Fibroblast of skin of left quadriceps (primary cell): Measurements from ENCODE around the gene CAMK2G.
"Not testable (repeated sequence)": the region's sequence is repeated elsewhere in the genome, so short reads cannot be mapped to it uniquely, and the experiment has no call there.

Experiments
- DNase-seq, 2 experiments: peaks; one replicate each; pipeline ENCODE4 v3.0.0-alpha.2; 2013; ENCODE audit warnings: low read depth in 2 of 2

Gene CAMK2G

GRCh38 chr10:73840056-73840402 is 34.3 kb downstream of the CAMK2G start:
- no peak for DNase-seq

DNA sequence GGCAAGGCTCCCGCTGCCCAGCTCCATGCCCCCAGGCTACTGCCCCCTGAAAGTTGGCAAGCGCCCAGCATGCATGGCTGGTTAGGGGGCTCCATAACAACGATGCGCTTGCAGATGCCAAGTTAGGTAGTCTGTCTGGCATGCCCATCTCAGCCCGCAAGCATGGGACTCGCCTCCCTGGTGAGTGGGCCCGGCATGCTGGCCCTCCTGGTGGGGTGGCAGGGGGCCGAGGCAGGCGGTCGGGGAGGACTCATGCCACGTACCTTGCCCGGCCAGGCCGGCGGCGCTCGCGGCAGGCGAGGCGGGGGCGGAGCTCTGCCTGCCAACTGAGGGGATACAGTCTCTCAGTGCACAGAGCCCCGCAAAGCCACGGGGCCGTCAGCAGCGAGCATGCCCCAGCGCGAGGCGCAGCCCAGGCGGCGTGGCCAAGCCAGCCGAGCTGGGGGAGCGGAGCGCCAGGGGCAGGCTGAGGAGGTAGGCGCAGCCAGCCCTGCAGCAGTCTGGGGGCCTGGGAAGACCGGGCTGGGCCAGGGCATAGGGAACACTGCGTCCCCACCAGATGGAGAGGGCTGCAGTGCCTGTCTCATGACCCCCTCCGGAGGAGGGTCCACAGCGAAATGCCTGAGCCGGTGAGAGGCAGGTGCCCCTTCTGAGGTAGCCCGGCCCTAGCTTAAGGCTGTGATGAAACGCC is 34.9 kb downstream of the CAMK2G start:
- no peak for DNase-seq

- no peak for DNase-seq
Observed at GRCh38 chr10:73838827-73839226, 35.5 kb downstream of the CAMK2G start.

DNA sequence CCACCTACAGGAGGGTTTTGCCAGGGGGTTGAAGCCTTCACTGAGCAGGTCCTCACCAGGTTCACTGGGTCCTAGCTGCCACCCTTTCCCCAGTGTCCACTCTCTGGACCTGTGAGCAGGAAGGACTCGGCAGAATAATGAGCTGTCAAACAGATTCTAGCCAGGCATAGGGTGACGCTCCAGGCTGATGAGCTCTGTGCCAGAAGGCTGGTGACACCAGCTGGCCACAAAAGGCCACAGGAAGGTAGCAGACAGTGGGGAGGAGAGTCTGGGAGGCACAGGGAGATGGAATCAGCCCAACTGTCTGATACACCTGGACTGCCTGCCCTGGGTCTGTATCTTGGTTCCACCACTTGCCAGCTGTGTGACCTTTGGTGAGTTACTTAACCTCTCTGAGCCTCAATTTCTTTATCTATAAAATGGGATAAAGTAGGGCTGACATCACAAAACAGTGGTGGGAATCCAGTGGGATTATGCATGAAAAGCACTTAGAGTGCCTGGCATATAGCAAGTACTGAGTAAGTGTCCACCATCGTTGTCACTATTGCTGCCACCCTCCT is 36.3 kb downstream of the CAMK2G start:
- DNase-seq = no peak

DNA sequence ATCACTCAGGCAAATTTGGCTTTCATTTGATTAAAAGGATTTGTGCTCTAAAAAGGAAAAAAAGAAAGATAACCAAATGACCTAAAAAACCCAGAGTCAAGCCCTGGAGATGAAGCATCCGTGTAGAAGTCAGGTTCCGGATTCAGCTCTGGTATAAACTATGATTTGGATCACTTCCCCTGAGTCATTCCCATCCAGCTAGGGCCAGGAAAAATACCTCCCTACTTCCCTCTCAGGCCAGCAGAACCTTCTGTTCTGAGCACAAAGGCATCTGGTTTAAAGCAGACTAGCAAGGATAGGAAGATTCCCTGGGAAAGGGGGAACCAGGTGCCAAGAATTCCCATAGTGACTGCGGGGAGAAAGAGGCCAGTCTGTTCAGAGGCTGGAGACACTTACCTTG is 37.3 kb downstream of the CAMK2G start:
- no peak for DNase-seq

GRCh38 chr10:73836427-73836980 is 37.9 kb downstream of the CAMK2G start:
- no peak for DNase-seq

GRCh38 chr10:73829090-73829489 is 45.3 kb downstream of the CAMK2G start:
- not testable (repeated sequence) for DNase-seq

- DNase-seq = no peak
Observed at GRCh38 chr10:73828161-73828560, 46.2 kb downstream of the CAMK2G start.

GRCh38 chr10:73827346-73828089 is 46.8 kb downstream of the CAMK2G start:
- no peak for DNase-seq

DNA sequence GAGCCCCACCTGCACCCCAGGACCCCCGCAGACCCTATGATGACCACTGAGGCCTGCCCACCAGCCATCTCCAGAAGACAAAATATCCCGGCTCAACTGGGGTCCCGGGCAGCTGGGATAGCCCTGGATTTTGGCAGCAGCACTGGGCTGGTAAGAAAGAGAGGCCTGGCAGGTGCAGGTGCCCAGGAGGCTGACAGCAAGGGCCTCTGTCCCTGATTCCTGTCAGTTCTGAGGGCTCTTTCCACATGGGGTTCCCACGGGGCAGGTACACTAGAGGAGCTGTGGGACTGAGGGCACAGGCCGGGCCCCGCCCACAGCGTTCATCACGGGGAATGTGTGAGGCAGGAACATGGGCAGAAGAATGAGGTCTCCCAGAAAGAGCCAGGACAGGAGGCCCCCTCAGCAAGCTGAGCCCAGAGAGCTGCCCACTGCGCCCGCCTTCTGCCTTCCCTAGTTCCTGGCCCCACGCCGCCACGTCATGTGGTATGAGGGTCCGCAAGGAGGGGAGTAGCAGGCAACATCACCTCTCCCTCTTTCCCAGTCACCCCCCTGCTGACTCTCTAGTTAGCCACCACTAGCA is 50.1 kb downstream of the CAMK2G start:
- DNase-seq = no peak

- no peak for DNase-seq
Observed at GRCh38 chr10:73823391-73823790, 51.0 kb downstream of the CAMK2G start.

DNA sequence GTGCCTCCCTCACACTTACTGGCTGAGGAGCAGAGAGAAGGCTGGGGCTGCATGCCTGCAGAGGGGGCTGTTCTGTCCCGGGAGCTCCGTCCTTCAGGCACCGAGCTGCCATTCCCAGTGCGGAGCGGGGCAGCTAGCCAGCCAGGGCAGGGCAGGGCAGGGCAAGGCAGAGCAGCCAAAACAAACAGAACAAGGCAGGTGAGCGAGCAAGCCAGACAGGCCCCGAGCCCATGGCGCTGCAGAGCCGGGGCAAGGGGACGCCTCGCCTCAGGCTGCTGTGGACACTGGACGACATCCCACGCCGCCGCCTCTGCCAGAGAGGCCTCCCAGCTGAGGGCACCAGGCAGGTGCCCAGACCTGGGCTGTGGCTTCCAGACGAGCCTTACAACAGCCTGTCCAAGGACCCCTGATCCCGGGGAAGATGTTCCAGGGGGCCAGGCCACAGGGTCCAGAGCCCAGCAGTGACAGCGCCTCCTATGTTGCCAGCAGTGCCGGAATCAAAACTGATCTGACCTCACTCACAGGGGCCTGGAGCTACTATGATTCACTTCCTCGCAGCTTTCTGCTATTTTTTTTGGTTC is 54.8 kb downstream of the CAMK2G start:
- no peak for DNase-seq

GRCh38 chr10:73819081-73819480 is 55.3 kb downstream of the CAMK2G start:
- DNase-seq = no peak

DNA sequence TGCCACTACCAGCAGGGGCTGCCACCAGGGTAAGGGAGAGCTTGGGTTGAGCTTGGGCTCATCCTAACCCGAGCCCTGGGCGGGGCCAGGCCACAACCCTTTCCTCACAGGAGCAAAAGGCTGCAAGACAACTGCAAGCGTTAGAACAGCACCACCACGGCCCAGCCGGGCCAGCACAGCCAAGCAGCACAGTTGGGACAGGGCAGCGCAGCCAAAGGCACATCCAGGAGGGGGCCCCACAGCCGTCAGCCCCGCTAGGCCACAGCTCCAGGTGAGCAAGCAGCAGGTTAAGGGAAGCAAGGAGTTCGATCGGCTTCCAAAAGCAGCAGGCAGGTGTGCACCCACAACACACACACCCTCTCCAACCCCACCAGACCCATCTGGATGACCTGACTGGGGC is 56.0 kb downstream of the CAMK2G start:
- DNase-seq = no peak

DNA sequence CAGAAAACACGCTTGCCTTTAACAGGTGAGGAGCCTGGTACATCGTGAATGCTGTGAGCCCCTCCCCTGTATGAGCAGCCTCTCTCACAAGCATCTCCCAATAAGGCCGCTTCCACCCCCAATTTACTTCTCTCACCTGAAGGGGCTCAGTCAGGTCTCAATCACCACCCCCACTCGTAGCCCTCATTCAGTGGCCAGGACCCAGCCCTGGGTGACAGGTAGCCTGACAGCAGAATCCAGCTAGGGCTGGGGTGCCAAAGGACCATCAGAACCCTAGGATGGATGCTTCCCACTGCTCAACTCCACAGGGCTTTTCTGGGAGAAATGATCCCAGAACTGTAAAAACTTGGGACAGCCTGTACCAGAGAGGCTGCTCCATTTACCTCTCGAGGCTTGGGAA is 56.5 kb downstream of the CAMK2G start:
- DNase-seq = no peak

DNA sequence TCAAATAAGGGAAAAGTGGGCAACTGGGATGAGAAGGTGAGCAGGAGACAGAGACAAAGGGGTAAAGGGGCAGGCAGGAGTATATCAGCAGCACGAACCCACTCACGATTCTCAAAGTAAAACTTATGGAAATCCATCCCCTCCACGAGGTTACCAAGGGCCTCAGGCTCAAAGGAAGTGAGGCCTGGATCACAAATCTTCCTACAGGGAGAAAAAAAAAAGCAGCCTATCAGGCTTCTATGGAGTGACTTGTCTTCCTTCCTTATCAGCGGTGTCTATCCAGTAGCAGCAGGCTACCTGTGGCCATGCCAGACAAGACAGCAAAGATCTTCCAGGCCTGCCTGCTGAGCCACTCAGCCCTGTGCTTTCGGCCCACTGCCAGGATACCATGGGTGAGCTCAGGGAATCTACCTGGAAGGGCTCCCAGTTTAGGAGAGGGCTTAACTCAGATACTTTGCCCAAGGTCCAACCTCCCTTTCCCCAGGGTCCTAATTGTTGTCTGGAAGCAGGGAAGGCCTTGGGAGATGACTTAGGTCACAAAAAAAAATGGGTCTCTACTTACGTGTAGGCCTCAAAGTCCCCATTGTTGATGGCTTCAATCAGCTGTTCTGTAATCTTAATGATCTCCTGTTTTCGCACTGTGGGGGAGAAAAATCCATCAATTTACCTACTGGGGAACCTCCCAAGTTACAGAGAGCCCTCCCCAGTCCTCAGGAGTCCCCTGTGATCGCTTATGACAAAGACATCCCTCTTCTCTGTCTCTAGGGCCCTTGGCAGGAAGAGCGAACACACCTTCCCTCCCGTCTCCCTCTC is 57.2 kb downstream of the CAMK2G start:
- DNase-seq = no peak

DNA sequence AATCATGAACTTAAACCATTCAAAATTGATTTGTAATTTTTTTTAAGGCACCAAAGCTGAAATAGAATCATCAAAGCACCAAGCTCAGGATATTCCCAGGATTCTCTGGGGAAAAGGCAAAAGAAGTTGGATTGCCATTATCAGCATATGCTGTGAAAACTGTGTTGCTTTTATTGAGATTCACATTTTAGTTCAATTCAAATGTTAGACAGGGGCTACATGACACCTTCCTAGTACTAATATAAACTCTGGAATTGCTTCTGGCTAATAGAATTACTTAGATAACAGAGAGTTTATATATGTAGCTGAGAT is 58.7 kb downstream of the CAMK2G start:
- no peak for DNase-seq

GRCh38 chr10:73814896-73815718 is 59.2 kb downstream of the CAMK2G start:
- no peak for DNase-seq

DNA sequence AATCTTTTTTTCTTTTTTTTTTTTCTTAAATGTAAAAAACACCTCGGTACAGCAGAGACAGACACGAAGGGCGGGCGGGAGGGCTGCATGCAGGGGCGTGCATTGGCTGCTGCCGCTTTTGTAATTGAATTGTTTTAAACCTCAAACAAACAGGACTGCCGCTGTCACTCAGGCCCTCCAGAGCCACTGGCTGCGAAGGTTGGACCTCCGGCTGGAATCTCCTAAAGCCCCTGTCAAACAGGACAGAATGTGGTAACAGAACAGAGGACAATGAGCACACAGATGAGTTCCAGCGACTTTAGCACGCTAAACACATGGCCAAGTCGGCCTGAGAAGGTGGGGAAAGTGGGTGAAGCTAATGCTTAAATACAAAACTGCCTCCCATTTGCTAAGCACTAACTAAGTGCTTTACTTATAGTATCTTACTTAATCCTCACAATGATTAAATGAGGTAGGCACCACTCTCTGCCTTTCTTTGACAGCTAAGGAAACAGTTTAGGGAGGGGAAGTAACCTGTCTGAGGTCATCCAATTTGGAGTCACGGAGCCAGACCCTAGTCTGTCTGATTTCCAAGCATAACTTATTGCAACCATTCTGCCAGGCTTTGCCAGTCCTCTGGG is 60.0 kb downstream of the CAMK2G start:
- no peak for DNase-seq

- DNase-seq = no peak
Observed at GRCh38 chr10:73813333-73813732, 61.0 kb downstream of the CAMK2G start.
